GM12878 (cell line): ENCODE results near the gene SMAD9. TPM values are rescaled to one million over a fixed set of nuclear protein-coding genes. Genes with fewer than 3 reads are reported as not detected.
A peak's percentile ranks its signal among the peaks of the same experiment; 100 is the strongest.

Experiments used
- ATAC-seq: fragments of 200-7000 bp; cut with Tn5 transposase; 3 replicates; pipeline ENCODE4 v1.9.1; 2020; ENCODE audit warnings: mild to moderate bottlenecking, moderate library complexity
- BruUV-seq: library from RNA; stranded (reverse); fragments of 400-500 nt; replicated peaks from 2 replicates; lab custom pipeline; 2021; lab: Mats Ljungman, UMichigan
- CTCF ChIA-PET: fragments of 300-600 bp; sonication (Branson Sonifier 250); formaldehyde crosslinking; extraction: SDS; loops from one replicate; lab custom pipeline; 2021; ENCODE audit warnings: inconsistent platforms; lab: Yijun Ruan, JAX
- POLR2A ChIA-PET: fragments of 350-600 bp; formaldehyde crosslinking; extraction: SDS; loops from one replicate; lab custom pipeline; 2021; ENCODE audit warnings: inconsistent platforms; lab: Charles Lee
- RAD21 ChIA-PET: fragments of 300-600 bp; sonication (Branson Sonifier 250); formaldehyde crosslinking; loops from one replicate; lab custom pipeline; 2023; ENCODE audit warnings: antibody characterized with exemption; ENCODE audit not compliant: unreplicated experiment; lab: Charles Lee
- SMC1A ChIA-PET: fragments of 300-600 bp; sonication (Branson Sonifier 250); formaldehyde crosslinking; loops from one replicate; lab custom pipeline; 2023; ENCODE audit not compliant: unreplicated experiment, uncharacterized antibody; lab: Charles Lee
- DNase-seq: peaks from one replicate; pipeline ENCODE4 v3.0.0-alpha.2; 2011; ENCODE audit warnings: low read depth, low spot score
- FAIRE-seq: peaks from 3 replicates; lab custom pipeline; 2011; peaks lifted over from hg19 to GRCh38; lab: Jason Lieb, UNC
- H2AFZ ChIP-seq: 2 replicates; pipeline ENCODE4 v1.6.0; 2011; ENCODE audit warnings: low read depth, low read length, control low read depth; ENCODE audit not compliant: control insufficient read depth
- H3K27ac ChIP-seq: 2 replicates; pipeline ENCODE4 v1.5.1; 2011; ENCODE audit warnings: control low read depth; ENCODE audit not compliant: control insufficient read depth, insufficient read depth
- H3K27me3 ChIP-seq, 2 experiments: replicated peaks in 1 of 2; 2 replicates each; pipeline versions ENCODE4 v1.6.0 to v1.6.1; 2011; ENCODE audit warnings: low read length in 1 of 2; ENCODE audit not compliant: control insufficient read depth in 2 of 2, insufficient read depth in 2 of 2
- H3K36me3 ChIP-seq, 2 experiments: 2 replicates each; pipeline ENCODE4 v1.5.1; 2011; ENCODE audit warnings: low read length in 1 of 2; ENCODE audit not compliant: control insufficient read depth in 2 of 2, insufficient read depth in 2 of 2
- H3K4me1 ChIP-seq: 2 replicates; pipeline ENCODE4 v1.6.1; 2011; ENCODE audit warnings: mild to moderate bottlenecking, low read length, moderate library complexity, mixed read lengths; ENCODE audit not compliant: control insufficient read depth, insufficient read depth
- H3K4me2 ChIP-seq: 2 replicates; pipeline ENCODE4 v1.6.0; 2011; ENCODE audit warnings: control low read depth; ENCODE audit not compliant: control insufficient read depth, insufficient read depth
- H3K4me3 ChIP-seq: fragments of 200-600 bp; sonication (generic); 2 replicates; pipeline ENCODE4 v1.5.1; 2016
- H3K79me2 ChIP-seq: 2 replicates; pipeline ENCODE4 v1.6.0; 2011; ENCODE audit warnings: low read length; ENCODE audit not compliant: control insufficient read depth, insufficient read depth
- H3K9ac ChIP-seq: 2 replicates; pipeline ENCODE4 v1.8.0; 2011; ENCODE audit warnings: low read length, control low read depth, mixed read lengths; ENCODE audit not compliant: control insufficient read depth, insufficient read depth
- H3K9me3 ChIP-seq: replicated peaks from 3 replicates; pipeline ENCODE4 v1.5.1; 2011; ENCODE audit warnings: mild to moderate bottlenecking, low read length; ENCODE audit not compliant: control insufficient read depth, insufficient read depth
- H4K20me1 ChIP-seq: 2 replicates; pipeline ENCODE4 v1.6.0; 2011; ENCODE audit not compliant: control insufficient read depth, insufficient read depth
- ATF3 ChIP-seq: IDR thresholded peaks from 2 replicates; pipeline ENCODE4 v1.6.1; 2011; ENCODE audit warnings: low read depth, mild to moderate bottlenecking, low read length, moderate library complexity, borderline replicate concordance; ENCODE audit errors: extremely low read depth
- IKZF2 ChIP-seq, 2 experiments: fragments of 450-650 bp; IDR thresholded peaks; 2 replicates each; pipeline ENCODE4 v1.6.1; 2017; ENCODE audit warnings: mild to moderate bottlenecking in 2 of 2, moderate library complexity in 2 of 2
- IRF5 ChIP-seq: fragments of 450-650 bp; IDR thresholded peaks from 2 replicates; pipeline ENCODE4 v1.6.1; 2017; ENCODE audit warnings: borderline replicate concordance
- KDM1A ChIP-seq: fragments of 200-600 bp; sonication (generic); IDR thresholded peaks from 2 replicates; pipeline ENCODE4 v1.6.1; 2016; ENCODE audit warnings: borderline replicate concordance
- NFIC ChIP-seq: IDR thresholded peaks from 2 replicates; pipeline ENCODE4 v1.6.1; 2012; ENCODE audit warnings: low read depth, mild to moderate bottlenecking, inconsistent platforms, low read length, moderate library complexity
- POLR2AphosphoS5 ChIP-seq: IDR thresholded peaks from 2 replicates; pipeline ENCODE4 v1.6.1; 2011; ENCODE audit warnings: mild to moderate bottlenecking, low read length, inconsistent platforms
- RUNX3 ChIP-seq: IDR thresholded peaks from 2 replicates; pipeline ENCODE4 v1.6.1; 2012; ENCODE audit warnings: low read length, inconsistent platforms
- SPI1 ChIP-seq: IDR thresholded peaks from 2 replicates; pipeline ENCODE4 v1.6.1; 2011; ENCODE audit warnings: low read depth, mild to moderate bottlenecking, low read length, moderate library complexity, borderline replicate concordance; ENCODE audit not compliant: insufficient read depth
- STAT1 ChIP-seq: fragments of 450-650 bp; conservative IDR thresholded peaks from 2 replicates; pipeline ENCODE4 v1.6.1; 2014; ENCODE audit warnings: antibody characterized with exemption, mild to moderate bottlenecking
- TCF7 ChIP-seq: IDR thresholded peaks from 2 replicates; pipeline ENCODE4 v1.6.1; 2014; ENCODE audit warnings: antibody characterized with exemption, borderline replicate concordance
- YY1 ChIP-seq: IDR thresholded peaks from 2 replicates; pipeline ENCODE4 v1.6.1; 2011; ENCODE audit warnings: low read depth, mild to moderate bottlenecking, low read length
- ZBED1 ChIP-seq: IDR thresholded peaks from 2 replicates; pipeline ENCODE4 v1.6.1; 2016; ENCODE audit warnings: borderline replicate concordance
- ZBTB40 ChIP-seq: fragments of 450-650 bp; IDR thresholded peaks from 2 replicates; pipeline ENCODE4 v1.6.1; 2016; ENCODE audit warnings: mild to moderate bottlenecking, moderate library complexity, borderline replicate concordance
- ZNF622 ChIP-seq: fragments of 450-650 bp; IDR thresholded peaks from 2 replicates; pipeline ENCODE4 v1.6.1; 2017; ENCODE audit warnings: mild to moderate bottlenecking, inconsistent platforms
- WGBS: methylation state at CpG from one replicate; pipeline ENCODE4 v1.1.6; 2016; ENCODE audit warnings: low lambda C conversion rate; ENCODE audit not compliant: insufficient replicate concordance, insufficient coverage; ENCODE audit errors: missing lambda C conversion rate; 5-methylcytosine and 5-hydroxymethylcytosine counted together
- in situ Hi-C: fragments of 300-500 bp; cut with MboI; formaldehyde crosslinking; loops from 9 replicates; pipeline ENCODE4 v1.14.3; 2018; ENCODE audit warnings: mixed read lengths
- intact Hi-C: fragments of 100-400 bp; cut with micrococcal nuclease; formaldehyde crosslinking; loops from one replicate; pipeline ENCODE4 v1.14.2; 2022; ENCODE audit not compliant: unreplicated experiment
- polyA plus RNA-seq, 11 experiments: library from polyadenylated mRNA; depleted of rRNA in 4 of 11; unstranded in 6 of 11; stranded (reverse) in 5 of 11; fragments of >200 nt; fragmentation: Nextera tagmentation in 4 of 11; fragmentation: Illumina TruSeq in 1 of 11; extraction: Ambion mirVana in 4 of 11; extraction: Trizol in 1 of 11; gene quantifications; 1 replicate in 1 of 11; 2 replicates in 10 of 11; pipeline versions ENCODE4 v1.2.1 to v1.2.3, GENCODE V29; 2011 to 2016; ENCODE audit warnings: inconsistent platforms in 2 of 11, missing spikeins in 2 of 11, low read depth in 1 of 11
- total RNA-seq, 4 experiments: library from RNA; depleted of rRNA in 3 of 4; stranded (reverse); fragments of >200 nt in 3 of 4; fragmentation: Illumina TruSeq in 1 of 4; extraction: Trizol in 1 of 4; gene quantifications; 2 replicates each; pipeline versions ENCODE4 v1.2.1 to v1.2.3, GENCODE V29; 2013 to 2021

Gene SMAD9
- total and polyA plus RNA-seq, 10 of the 15 experiments (the other 5 are each of a cell fraction or from before 2014, with no cell fraction given): 0.22 to 0.69 (median 0.42) TPM; not detected in 6

GRCh38 chr13:36887758-36888521 lies 32.1 kb downstream of the SMAD9 start (continued):
- TF ChIP-seq STAT1 (no peak), IKZF2 (IDR thresholded peaks at IDR 0.05) (0 out of 4 replicates have a peak, but pooled peaks of 1 of the 2 experiments have one; percentile 12), SPI1 (peak; percentile 66; the same call in 1 of the 2 replicates), RUNX3 (0 out of 2 replicates have a peak, but pooled peaks have one; percentile 15)

- no peaks in the 10 kb centered on the region for H3K9me3 ChIP-seq
- no peaks in the 10 kb centered on the region for H3K79me2 ChIP-seq
- ATAC-seq (no peak), FAIRE-seq (no peak), DNase-seq (no peak)
- 68% methylated on average over 6 of the region's 6 CpGs for WGBS
- POLR2A ChIA-PET: no interaction called here
- H4K20me1 ChIP-seq: no peaks in the 10 kb centered on the region
- no TSS peak for BruUV-seq
- RAD21 ChIA-PET: interaction anchor here (1.0 kb wide), 1 partner anchor 95 kb away, joined by 3 read pairs; no protein-coding TSS in a partner anchor
- H3K27ac ChIP-seq: no peak overlapping the region
- no peaks in the 10 kb centered on the region for H3K36me3 ChIP-seq
- H3K4me3 ChIP-seq: no peak overlapping the region
- H3K27me3 ChIP-seq: no peaks in the 10 kb centered on the region; a peak in 1 of 4 replicates
- in situ Hi-C loops (no loop called here), intact Hi-C loops (no loop called here)
- SMC1A ChIA-PET: interaction anchor here (1.2 kb wide), 1 partner anchor 28 kb away, joined by 3 read pairs; no protein-coding TSS in a partner anchor
- H2AFZ ChIP-seq: no peak overlapping the region
- no peak overlapping the region for H3K4me2 ChIP-seq
- CTCF ChIA-PET: interaction anchor here (1.3 kb wide), 1 partner anchor 28 kb away, joined by 3 read pairs; no protein-coding TSS in a partner anchor
- no peak overlapping the region for H3K9ac ChIP-seq
- H3K4me1 ChIP-seq: no peaks in the 10 kb centered on the region
- no peak for TF ChIP-seq TCF7
- TF ChIP-seq ZBED1: no peak
- no peak for TF ChIP-seq KDM1A
- TF ChIP-seq POLR2AphosphoS5: no peak
- no peak for TF ChIP-seq ATF3
- no peak for TF ChIP-seq IRF5
- no peak for TF ChIP-seq NFIC
- TF ChIP-seq YY1: no peak
- no peak for TF ChIP-seq ZBTB40
- no peak for TF ChIP-seq ZNF622
These were observed 34.1 kb downstream of the SMAD9 start for GRCh38 chr13:36885901-36886300.
